ENCODE data around the gene ARF4. TPM values are rescaled to one million over a fixed set of nuclear protein-coding genes. Genes with fewer than 3 reads are reported as not detected.

Gene ARF4
- total RNA-seq, 1 experiment from 2014 or later = 117 TPM

DNA sequence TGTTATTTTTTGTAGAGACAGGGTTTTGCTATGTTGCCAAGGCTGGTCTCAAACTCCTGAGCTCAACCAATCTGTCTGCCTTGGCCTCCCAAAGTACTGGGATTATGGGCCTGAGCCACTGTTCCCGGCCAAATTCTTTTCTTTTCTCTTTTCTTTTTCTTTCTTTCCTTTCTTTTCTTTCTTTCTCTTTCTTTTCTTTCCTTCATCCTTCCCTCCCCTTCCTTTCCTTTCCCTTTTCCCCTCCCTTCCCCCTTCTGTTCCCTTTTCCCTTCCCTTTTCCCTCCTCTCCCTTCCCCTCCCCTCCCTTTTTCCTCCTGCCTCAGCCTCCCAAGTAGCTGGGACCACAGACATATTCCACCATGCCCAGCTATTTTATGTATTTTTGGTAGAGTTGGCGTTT is 3.1 kb upstream of the ARF4 start:
- POLR2A ChIA-PET = no interaction called here
- H3K27ac Mint-ChIP-seq = no peak overlapping the region
- peaks cover 6% of the 10 kb centered on the region for H3K9me3 Mint-ChIP-seq
- H3K27me3 Mint-ChIP-seq (ENCODE audit: low read depth) = no peaks in the 10 kb centered on the region
- no peak for ATAC-seq
- TF ChIP-seq, protein P1, sequence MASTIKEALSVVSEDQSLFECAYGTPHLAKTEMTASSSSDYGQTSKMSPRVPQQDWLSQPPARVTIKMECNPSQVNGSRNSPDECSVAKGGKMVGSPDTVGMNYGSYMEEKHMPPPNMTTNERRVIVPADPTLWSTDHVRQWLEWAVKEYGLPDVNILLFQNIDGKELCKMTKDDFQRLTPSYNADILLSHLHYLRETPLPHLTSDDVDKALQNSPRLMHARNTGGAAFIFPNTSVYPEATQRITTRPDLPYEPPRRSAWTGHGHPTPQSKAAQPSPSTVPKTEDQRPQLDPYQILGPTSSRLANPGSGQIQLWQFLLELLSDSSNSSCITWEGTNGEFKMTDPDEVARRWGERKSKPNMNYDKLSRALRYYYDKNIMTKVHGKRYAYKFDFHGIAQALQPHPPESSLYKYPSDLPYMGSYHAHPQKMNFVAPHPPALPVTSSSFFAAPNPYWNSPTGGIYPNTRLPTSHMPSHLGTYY (CRISPR knock-in tag; IDR thresholded peaks at IDR 0.05) = no peak
- TF ChIP-seq CDX4 (CRISPR knock-in tag; IDR thresholded peaks at IDR 0.05; ENCODE audit: borderline replicate concordance) = no peak
- no peak for TF ChIP-seq PRRX2 (CRISPR knock-in tag; IDR thresholded peaks at IDR 0.05)
- no peak for TF ChIP-seq ZNF416 (CRISPR knock-in tag; IDR thresholded peaks at IDR 0.05)
- TF ChIP-seq SOX15 (CRISPR knock-in tag; IDR thresholded peaks at IDR 0.05) = no peak
- no peak for TF ChIP-seq HMGXB4 (CRISPR knock-in tag; IDR thresholded peaks at IDR 0.05)
- TF ChIP-seq, protein P2, sequence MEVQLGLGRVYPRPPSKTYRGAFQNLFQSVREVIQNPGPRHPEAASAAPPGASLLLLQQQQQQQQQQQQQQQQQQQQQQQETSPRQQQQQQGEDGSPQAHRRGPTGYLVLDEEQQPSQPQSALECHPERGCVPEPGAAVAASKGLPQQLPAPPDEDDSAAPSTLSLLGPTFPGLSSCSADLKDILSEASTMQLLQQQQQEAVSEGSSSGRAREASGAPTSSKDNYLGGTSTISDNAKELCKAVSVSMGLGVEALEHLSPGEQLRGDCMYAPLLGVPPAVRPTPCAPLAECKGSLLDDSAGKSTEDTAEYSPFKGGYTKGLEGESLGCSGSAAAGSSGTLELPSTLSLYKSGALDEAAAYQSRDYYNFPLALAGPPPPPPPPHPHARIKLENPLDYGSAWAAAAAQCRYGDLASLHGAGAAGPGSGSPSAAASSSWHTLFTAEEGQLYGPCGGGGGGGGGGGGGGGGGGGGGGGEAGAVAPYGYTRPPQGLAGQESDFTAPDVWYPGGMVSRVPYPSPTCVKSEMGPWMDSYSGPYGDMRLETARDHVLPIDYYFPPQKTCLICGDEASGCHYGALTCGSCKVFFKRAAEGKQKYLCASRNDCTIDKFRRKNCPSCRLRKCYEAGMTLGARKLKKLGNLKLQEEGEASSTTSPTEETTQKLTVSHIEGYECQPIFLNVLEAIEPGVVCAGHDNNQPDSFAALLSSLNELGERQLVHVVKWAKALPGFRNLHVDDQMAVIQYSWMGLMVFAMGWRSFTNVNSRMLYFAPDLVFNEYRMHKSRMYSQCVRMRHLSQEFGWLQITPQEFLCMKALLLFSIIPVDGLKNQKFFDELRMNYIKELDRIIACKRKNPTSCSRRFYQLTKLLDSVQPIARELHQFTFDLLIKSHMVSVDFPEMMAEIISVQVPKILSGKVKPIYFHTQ (CRISPR knock-in tag; IDR thresholded peaks at IDR 0.05) = no peak
- TF ChIP-seq GABPB1 (CRISPR knock-in tag; IDR thresholded peaks at IDR 0.05) = no peak
- TF ChIP-seq ZNF281 (CRISPR knock-in tag; IDR thresholded peaks at IDR 0.05) = no peak
- no peak for TF ChIP-seq NFE2L1 (CRISPR knock-in tag; IDR thresholded peaks at IDR 0.05)
- TF ChIP-seq JUN (CRISPR knock-in tag; IDR thresholded peaks at IDR 0.05) = no peak
- TF ChIP-seq ZNF138 (CRISPR knock-in tag; conservative IDR thresholded peaks at IDR 0.05) = no peak
- no peak for DNase-seq (ENCODE audit: low spot score)
- CTCF ChIA-PET = no interaction called here
- peaks cover 13% of the 10 kb centered on the region for H3K4me1 Mint-ChIP-seq
- peaks cover 2% of the 10 kb centered on the region for H3K36me3 Mint-ChIP-seq
- H3K4me3 Mint-ChIP-seq = no peak overlapping the region

- Mint-ChIP-seq H3K27me3 (ENCODE audit: low read depth) (no peaks in the 10 kb centered on the region), H3K4me1 (peaks cover 23% of the 10 kb centered on the region), H3K27ac (peak overlapping the region; percentile 87), H3K9me3 (no peaks in the 10 kb centered on the region), H3K4me3 (peak overlapping the region; percentile 99), H3K36me3 (peaks cover 7% of the 10 kb centered on the region)
- DNase-seq (ENCODE audit: low spot score) (no peak), ATAC-seq (no peak)
- CTCF ChIA-PET = no interaction called here
- POLR2A ChIA-PET = interaction anchor here (0.7 kb wide), 1 partner anchor 97 kb away, joined by 3 read pairs; no protein-coding TSS in a partner anchor
- TF ChIP-seq ZNF138 (CRISPR knock-in tag; conservative IDR thresholded peaks at IDR 0.05) = no peak
- TF ChIP-seq USF1 (CRISPR knock-in tag; IDR thresholded peaks at IDR 0.05) = no peak
- no peak for TF ChIP-seq FOXP4 (CRISPR knock-in tag; IDR thresholded peaks at IDR 0.05)
- TF ChIP-seq, protein P3, sequence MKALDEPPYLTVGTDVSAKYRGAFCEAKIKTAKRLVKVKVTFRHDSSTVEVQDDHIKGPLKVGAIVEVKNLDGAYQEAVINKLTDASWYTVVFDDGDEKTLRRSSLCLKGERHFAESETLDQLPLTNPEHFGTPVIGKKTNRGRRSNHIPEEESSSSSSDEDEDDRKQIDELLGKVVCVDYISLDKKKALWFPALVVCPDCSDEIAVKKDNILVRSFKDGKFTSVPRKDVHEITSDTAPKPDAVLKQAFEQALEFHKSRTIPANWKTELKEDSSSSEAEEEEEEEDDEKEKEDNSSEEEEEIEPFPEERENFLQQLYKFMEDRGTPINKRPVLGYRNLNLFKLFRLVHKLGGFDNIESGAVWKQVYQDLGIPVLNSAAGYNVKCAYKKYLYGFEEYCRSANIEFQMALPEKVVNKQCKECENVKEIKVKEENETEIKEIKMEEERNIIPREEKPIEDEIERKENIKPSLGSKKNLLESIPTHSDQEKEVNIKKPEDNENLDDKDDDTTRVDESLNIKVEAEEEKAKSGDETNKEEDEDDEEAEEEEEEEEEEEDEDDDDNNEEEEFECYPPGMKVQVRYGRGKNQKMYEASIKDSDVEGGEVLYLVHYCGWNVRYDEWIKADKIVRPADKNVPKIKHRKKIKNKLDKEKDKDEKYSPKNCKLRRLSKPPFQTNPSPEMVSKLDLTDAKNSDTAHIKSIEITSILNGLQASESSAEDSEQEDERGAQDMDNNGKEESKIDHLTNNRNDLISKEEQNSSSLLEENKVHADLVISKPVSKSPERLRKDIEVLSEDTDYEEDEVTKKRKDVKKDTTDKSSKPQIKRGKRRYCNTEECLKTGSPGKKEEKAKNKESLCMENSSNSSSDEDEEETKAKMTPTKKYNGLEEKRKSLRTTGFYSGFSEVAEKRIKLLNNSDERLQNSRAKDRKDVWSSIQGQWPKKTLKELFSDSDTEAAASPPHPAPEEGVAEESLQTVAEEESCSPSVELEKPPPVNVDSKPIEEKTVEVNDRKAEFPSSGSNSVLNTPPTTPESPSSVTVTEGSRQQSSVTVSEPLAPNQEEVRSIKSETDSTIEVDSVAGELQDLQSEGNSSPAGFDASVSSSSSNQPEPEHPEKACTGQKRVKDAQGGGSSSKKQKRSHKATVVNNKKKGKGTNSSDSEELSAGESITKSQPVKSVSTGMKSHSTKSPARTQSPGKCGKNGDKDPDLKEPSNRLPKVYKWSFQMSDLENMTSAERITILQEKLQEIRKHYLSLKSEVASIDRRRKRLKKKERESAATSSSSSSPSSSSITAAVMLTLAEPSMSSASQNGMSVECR (CRISPR knock-in tag; IDR thresholded peaks at IDR 0.05; ENCODE audit: borderline replicate concordance) = no peak
- TF ChIP-seq SOX15 (CRISPR knock-in tag; IDR thresholded peaks at IDR 0.05) = no peak
- no peak for TF ChIP-seq KAT7 (CRISPR knock-in tag; IDR thresholded peaks at IDR 0.05; ENCODE audit: borderline replicate concordance)
Measured at GRCh38 chr3:57598765-57599360, 1.7 kb upstream of the ARF4 start.

Data from WTC11 (cell line).